RWPE1 (cell line): ENCODE measurements around the gene ERBB3.

Experiments used
- CTCF ChIA-PET: fragments of 350-600 bp; sonication (Branson Sonifier 250); formaldehyde crosslinking; extraction: SDS; loops from one replicate; lab custom pipeline; 2021; lab: Yijun Ruan, JAX
- POLR2A ChIA-PET: fragments of 400-600 bp; formaldehyde crosslinking; extraction: SDS; loops from one replicate; lab custom pipeline; 2020; ENCODE audit warnings: antibody characterized with exemption; ENCODE audit not compliant: low non-redundant PET; lab: Yijun Ruan, JAX
- DNase-seq: peaks from one replicate; pipeline ENCODE4 v3.0.0; 2012; ENCODE audit warnings: low spot score
- H3K27ac ChIP-seq: fragments of 450-650 bp; 2 replicates; pipeline ENCODE4 v1.5.1; 2017
- CTCF ChIP-seq: fragments of 450-650 bp; conservative IDR thresholded peaks from 2 replicates; pipeline ENCODE4 v1.5.1; 2017; ENCODE audit warnings: low read depth, mild to moderate bottlenecking

The ERBB3 gene

GRCh38 chr12:56086096-56086495 is 6.1 kb downstream of the ERBB3 start:
- DNase-seq, result peak; percentile 55
- CTCF ChIA-PET, result no interaction called here
- no peak for TF ChIP-seq CTCF
- no peak overlapping the region for H3K27ac ChIP-seq
- POLR2A ChIA-PET, result interaction anchor here (0.8 to 1.2 kb wide), 2 partner anchors 18 to 79 kb away, joined by 5 to 12 read pairs; partner anchors contain the start of gene PA2G4

GRCh38 chr12:56086608-56087007 is 6.6 kb downstream of the ERBB3 start:
- no peak for TF ChIP-seq CTCF
- no peak overlapping the region for H3K27ac ChIP-seq
- CTCF ChIA-PET, result no interaction called here
- POLR2A ChIA-PET, result interaction anchor here (0.8 kb wide), 1 partner anchor 80 kb away, joined by 12 read pairs; no protein-coding TSS in a partner anchor
- DNase-seq, result no peak

- TF ChIP-seq CTCF, result no peak
- H3K27ac ChIP-seq, result no peak overlapping the region
- CTCF ChIA-PET, result no interaction called here
- POLR2A ChIA-PET, result no interaction called here
- no peak for DNase-seq
These were observed 7.3 kb downstream of the ERBB3 start for GRCh38 chr12:56087220-56087619.

GRCh38 chr12:56097738-56098137 is 17.8 kb downstream of the ERBB3 start:
- ChIA-PET POLR2A (no interaction called here), CTCF (no interaction called here)
- H3K27ac ChIP-seq, result no peak overlapping the region
- DNase-seq, result no peak
- TF ChIP-seq CTCF, result no peak

GRCh38 chr12:56098592-56098991 is 18.6 kb downstream of the ERBB3 start:
- ChIA-PET CTCF (no interaction called here), POLR2A (no interaction called here)
- no peak overlapping the region for H3K27ac ChIP-seq
- TF ChIP-seq CTCF, result no peak
- DNase-seq, result no peak

- TF ChIP-seq CTCF, result no peak
- DNase-seq, result no peak
- CTCF ChIA-PET, result no interaction called here
- POLR2A ChIA-PET, result no interaction called here
- H3K27ac ChIP-seq, result no peak overlapping the region
These were observed 19.8 kb downstream of the ERBB3 start for GRCh38 chr12:56099787-56100186.
